Osteocyte (in vitro differentiated cells): ENCODE measurements around the gene TRAFD1. TPM values are rescaled to one million over a fixed set of nuclear protein-coding genes. Genes with fewer than 3 reads are reported as not detected.
A peak's percentile ranks its signal among the peaks of the same experiment; 100 is the strongest.

Experiments
- DNase-seq: peaks from one replicate; pipeline ENCODE4 v3.0.0; 2021; ENCODE audit warnings: mixed read lengths; ENCODE audit not compliant: unreplicated experiment; ENCODE audit errors: extremely low spot score
- H3K27ac Mint-ChIP-seq: one replicate; pipeline ENCODE4 v1.8.0; 2021; ENCODE audit warnings: mild to moderate bottlenecking, mixed read lengths; ENCODE audit not compliant: unreplicated experiment
- H3K27me3 Mint-ChIP-seq: one replicate; pipeline ENCODE4 v1.8.0; 2021; ENCODE audit warnings: mixed read lengths; ENCODE audit not compliant: unreplicated experiment
- H3K36me3 Mint-ChIP-seq: one replicate; pipeline ENCODE4 v1.8.0; 2021; ENCODE audit warnings: mixed read lengths; ENCODE audit not compliant: unreplicated experiment
- H3K4me1 Mint-ChIP-seq: one replicate; pipeline ENCODE4 v1.8.0; 2021; ENCODE audit warnings: mixed read lengths; ENCODE audit not compliant: unreplicated experiment
- H3K4me3 Mint-ChIP-seq: one replicate; pipeline ENCODE4 v1.8.0; 2021; ENCODE audit warnings: mild to moderate bottlenecking, moderate library complexity, mixed read lengths; ENCODE audit not compliant: unreplicated experiment
- H3K9me3 Mint-ChIP-seq: one replicate; pipeline ENCODE4 v1.8.0; 2021; ENCODE audit warnings: mixed read lengths; ENCODE audit not compliant: unreplicated experiment
- CTCF ChIP-seq: fragments of 200-600 bp; sonication (generic); IDR thresholded peaks from 2 replicates; pipeline ENCODE4 v1.5.0; 2021; ENCODE audit warnings: antibody characterized with exemption, mild to moderate bottlenecking, moderate library complexity
- total RNA-seq: library from RNA; stranded (reverse); gene quantifications from 2 replicates; pipeline ENCODE4 v1.2.1, GENCODE V29; 2021

The TRAFD1 gene
- total RNA-seq, 1 donor from 2014 or later: 34.8 TPM

DNA sequence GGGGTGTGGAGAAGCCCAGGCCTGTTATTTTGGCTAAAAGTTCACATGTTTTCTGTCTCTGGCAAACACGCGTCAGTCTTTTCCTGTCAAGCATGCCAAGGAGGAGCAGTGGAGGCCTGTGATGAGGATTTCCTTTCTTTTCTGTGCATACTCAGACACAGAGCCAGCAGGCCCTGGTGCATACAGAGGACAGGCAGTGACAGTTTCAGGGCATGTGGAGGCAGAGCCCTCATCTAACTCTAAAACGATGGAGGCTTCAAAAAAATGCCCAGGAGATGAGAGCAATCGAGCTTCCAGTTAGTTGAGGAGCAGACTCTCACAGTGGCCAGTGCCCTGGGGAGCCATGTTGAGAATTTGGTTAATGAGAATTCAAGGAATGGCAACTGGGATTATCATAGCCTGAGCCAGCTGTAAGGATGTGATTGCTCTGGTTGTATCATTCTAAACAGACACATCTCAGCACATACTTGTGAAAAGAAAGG lies 66.5 kb downstream of the TRAFD1 start:
- DNase-seq: no peak
- no peak overlapping the region for H3K27ac Mint-ChIP-seq
- peaks cover 31% of the 10 kb centered on the region for H3K36me3 Mint-ChIP-seq
- no peaks in the 10 kb centered on the region for H3K4me1 Mint-ChIP-seq
- H3K27me3 Mint-ChIP-seq: no peaks in the 10 kb centered on the region
- no peak for TF ChIP-seq CTCF
- no peak overlapping the region for H3K4me3 Mint-ChIP-seq
- no peaks in the 10 kb centered on the region for H3K9me3 Mint-ChIP-seq

DNA sequence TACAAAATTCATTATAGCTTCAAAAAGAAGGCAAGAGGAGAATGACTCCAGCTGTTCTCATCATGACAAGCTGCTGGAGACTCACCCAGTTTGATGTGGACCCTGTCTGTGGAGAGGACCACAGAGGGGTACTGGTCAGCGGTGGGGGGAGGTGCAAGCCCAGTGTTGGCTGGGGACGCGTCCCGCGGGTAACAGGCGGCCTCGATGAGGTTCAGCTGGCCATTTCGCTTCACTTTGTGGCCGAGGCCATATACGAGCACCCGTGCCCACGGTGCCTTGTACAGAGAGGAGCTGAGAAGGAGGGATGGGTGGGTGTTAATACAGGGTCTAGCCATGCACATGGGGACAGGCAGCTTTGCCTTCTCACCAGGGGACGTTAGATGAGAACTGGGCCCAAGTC lies 67.1 kb downstream of the TRAFD1 start:
- Mint-ChIP-seq H3K4me3 (no peak overlapping the region), H3K27me3 (no peaks in the 10 kb centered on the region), H3K27ac (no peak overlapping the region), H3K36me3 (peaks cover 31% of the 10 kb centered on the region), H3K4me1 (no peaks in the 10 kb centered on the region), H3K9me3 (no peaks in the 10 kb centered on the region)
- no peak for DNase-seq
- TF ChIP-seq CTCF: no peak

GRCh38 chr12:112194601-112195247 lies 69.4 kb downstream of the TRAFD1 start:
- Mint-ChIP-seq H3K36me3 (peaks cover 38% of the 10 kb centered on the region), H3K27ac (no peak overlapping the region)

GRCh38 chr12:112196196-112196875 lies 71.0 kb downstream of the TRAFD1 start:
- Mint-ChIP-seq H3K36me3 (peaks cover 41% of the 10 kb centered on the region), H3K27ac (no peak overlapping the region), H3K27me3 (no peaks in the 10 kb centered on the region), H3K9me3 (no peaks in the 10 kb centered on the region), H3K4me1 (no peaks in the 10 kb centered on the region), H3K4me3 (no peak overlapping the region)
- DNase-seq: no peak
- TF ChIP-seq CTCF: no peak

More at GRCh38 chr12:112194601-112195247, 69.4 kb downstream of the TRAFD1 start:
- no peaks in the 10 kb centered on the region for H3K4me1 Mint-ChIP-seq
- no peak for DNase-seq
- H3K9me3 Mint-ChIP-seq: no peaks in the 10 kb centered on the region
- H3K4me3 Mint-ChIP-seq: no peak overlapping the region
- no peak for TF ChIP-seq CTCF
- no peaks in the 10 kb centered on the region for H3K27me3 Mint-ChIP-seq

DNA sequence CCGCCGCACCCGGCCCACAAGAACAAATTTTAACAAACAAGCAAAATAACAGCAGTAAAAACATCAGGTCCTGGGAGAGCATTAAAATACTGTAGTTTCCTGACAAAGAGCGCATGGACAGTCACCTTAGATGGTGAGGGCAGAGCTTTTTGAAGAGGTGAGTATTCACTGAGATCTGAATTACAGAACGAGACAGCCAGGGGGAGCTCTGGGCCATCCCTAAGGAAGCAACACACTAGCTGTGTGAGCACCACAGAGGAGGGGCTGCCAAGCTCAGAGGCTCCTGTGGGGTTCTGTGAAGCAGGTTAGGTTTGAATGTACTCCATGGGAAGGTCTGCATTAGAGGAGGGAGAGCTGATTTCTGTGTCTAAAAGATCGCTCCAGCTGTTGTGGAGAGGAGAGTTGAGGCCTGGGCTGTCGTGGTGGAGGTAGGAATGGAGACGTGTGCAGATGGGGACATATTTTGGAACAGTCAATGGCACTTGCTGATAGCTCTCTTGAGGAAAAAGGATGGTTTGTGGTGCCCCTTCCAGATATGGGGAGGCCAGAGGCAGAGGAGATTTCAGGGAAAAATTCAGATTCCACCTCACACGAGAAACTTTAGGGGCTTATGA lies 72.9 kb downstream of the TRAFD1 start:
- Mint-ChIP-seq H3K4me1 (no peaks in the 10 kb centered on the region), H3K27me3 (no peaks in the 10 kb centered on the region), H3K36me3 (peaks cover 32% of the 10 kb centered on the region), H3K4me3 (no peak overlapping the region), H3K9me3 (no peaks in the 10 kb centered on the region), H3K27ac (peak overlapping the region; percentile 18)
- no peak for DNase-seq
- TF ChIP-seq CTCF: peak; percentile 75
